ENCODE data around the gene TNS2. TPM values are rescaled to one million over a fixed set of nuclear protein-coding genes. Genes with fewer than 3 reads are reported as not detected.
"Not testable (repeated sequence)": the region's sequence is repeated elsewhere in the genome, so short reads cannot be mapped to it uniquely, and the experiment has no call there.

Gene TNS2
- total RNA-seq, 6 experiments from 2014 or later: 50.5 to 139 (median 86.9) TPM

DNA sequence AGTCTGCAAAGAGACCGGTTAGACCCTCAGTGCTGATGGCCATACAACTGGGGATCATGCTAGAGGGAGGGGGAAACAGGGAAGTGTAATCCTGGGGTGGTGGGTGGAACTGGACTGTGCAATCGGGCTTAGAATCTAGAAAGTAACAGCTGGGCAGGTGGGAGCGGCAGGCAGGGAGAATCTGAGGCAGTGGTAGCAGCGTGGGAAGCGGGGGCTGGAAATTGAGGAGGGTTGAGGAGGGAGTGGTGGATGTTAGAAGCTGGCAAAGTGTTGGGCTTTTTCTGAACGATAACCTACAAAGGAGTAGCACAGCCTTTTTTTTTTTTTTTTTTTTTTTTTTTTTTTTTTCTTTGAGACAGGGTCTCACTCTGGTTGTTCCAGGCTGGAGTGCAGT is 44.5 kb downstream of the TNS2 start:
- no peaks in the 10 kb centered on the region for H3K27me3 ChIP-seq

DNA sequence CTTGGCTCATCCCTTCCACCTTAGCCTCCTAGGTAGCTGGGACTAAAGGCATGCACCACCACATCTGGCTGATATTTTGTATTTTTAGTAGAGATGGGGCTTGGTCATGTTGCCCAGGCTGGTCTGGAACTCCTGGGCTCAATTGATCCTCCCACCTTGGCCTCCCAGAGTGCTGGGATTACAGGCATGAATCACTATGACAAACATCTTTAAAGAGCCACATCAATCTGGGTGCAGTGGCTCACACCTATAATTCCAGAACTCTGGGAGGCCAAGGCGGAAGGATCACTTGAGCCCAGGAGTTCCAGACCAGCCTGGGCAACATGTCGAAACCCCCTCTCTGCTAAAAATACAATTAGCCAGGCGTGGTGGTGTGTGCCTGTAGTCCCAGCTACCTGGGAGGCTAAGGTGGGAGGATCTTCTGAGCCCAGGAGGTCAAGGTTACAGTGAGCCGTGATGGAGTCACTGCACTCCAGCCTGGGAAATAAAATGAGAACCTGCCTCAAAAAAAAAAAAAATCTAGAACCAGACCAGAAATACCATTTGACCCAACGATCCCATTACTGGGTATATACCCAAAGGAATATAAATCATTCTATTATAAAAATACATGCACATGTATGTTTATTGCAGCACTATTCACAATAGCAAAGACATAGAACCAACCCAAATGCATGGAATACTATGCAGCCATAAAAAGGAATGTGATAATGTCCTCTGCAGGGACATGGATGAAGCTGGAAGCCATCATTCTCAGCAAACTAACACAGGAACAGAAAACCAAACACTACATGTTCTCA is 45.1 kb downstream of the TNS2 start:
- 85% methylated on average over 5 of the region's 5 CpGs for WGBS (ENCODE audit: insufficient coverage, low coverage, low lambda C conversion rate, missing lambda C conversion rate)
- not testable (repeated sequence) for H3K27me3 ChIP-seq, H3K36me3 ChIP-seq, ATAC-seq, H3K27ac ChIP-seq, H3K4me3 ChIP-seq, H3K9me3 ChIP-seq, DNase-seq
- intact Hi-C loops (cut with DNase I): loop anchor here in 1 of 2 donors (5.0 kb wide), 1 partner anchor 33 kb away; no protein-coding TSS in a partner anchor
- H3K4me1 ChIP-seq: peaks cover 0 to 15% (median 2%) of the 10 kb centered on the region in 4 donors

More for the DNA sequence above, 44.5 kb downstream of the TNS2 start:
- H3K4me1 ChIP-seq: peaks cover 0 to 15% (median 2%) of the 10 kb centered on the region in 4 donors
- no peak for DNase-seq
- no peaks in the 10 kb centered on the region for H3K36me3 ChIP-seq
- intact Hi-C loops (cut with DNase I): no loop called here
- 85% methylated on average over 5 of the region's 6 CpGs for WGBS (ENCODE audit: insufficient coverage, low coverage, low lambda C conversion rate, missing lambda C conversion rate)
- no peak for ATAC-seq
- TF ChIP-seq POLR2A (IDR thresholded peaks at IDR 0.05): no peak
- TF ChIP-seq, protein P1, sequence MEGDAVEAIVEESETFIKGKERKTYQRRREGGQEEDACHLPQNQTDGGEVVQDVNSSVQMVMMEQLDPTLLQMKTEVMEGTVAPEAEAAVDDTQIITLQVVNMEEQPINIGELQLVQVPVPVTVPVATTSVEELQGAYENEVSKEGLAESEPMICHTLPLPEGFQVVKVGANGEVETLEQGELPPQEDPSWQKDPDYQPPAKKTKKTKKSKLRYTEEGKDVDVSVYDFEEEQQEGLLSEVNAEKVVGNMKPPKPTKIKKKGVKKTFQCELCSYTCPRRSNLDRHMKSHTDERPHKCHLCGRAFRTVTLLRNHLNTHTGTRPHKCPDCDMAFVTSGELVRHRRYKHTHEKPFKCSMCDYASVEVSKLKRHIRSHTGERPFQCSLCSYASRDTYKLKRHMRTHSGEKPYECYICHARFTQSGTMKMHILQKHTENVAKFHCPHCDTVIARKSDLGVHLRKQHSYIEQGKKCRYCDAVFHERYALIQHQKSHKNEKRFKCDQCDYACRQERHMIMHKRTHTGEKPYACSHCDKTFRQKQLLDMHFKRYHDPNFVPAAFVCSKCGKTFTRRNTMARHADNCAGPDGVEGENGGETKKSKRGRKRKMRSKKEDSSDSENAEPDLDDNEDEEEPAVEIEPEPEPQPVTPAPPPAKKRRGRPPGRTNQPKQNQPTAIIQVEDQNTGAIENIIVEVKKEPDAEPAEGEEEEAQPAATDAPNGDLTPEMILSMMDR (IDR thresholded peaks at IDR 0.05): no peak
- H3K27ac ChIP-seq: peak overlapping the region in 1 of 3 donors; percentile 8
- no peak overlapping the region for H3K4me3 ChIP-seq
- H3K9me3 ChIP-seq: no peaks in the 10 kb centered on the region

DNA sequence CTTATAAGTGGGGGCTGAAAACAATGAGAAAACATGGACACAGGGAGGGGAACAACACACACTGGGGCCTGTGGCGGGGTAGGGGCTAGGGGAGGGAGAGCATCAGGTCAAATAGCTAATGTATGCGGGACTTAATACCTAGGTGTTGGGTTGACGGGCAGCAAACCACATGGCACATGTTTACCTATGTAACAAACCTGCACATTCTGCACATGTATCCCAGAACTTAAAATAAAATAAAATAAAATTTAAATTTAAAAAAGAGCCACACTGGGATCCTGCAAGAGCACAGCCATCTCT is 45.7 kb downstream of the TNS2 start:
- H3K4me3 ChIP-seq, H3K27ac ChIP-seq, H3K27me3 ChIP-seq, DNase-seq, H3K36me3 ChIP-seq, H3K9me3 ChIP-seq, ATAC-seq: not testable (repeated sequence)
- WGBS (ENCODE audit: insufficient coverage, low coverage, low lambda C conversion rate, missing lambda C conversion rate): 84% methylated on average over 3 of the region's 3 CpGs
- intact Hi-C loops (cut with DNase I): loop anchor here in 1 of 2 donors (5.0 kb wide), 1 partner anchor 33 kb away; no protein-coding TSS in a partner anchor
- peaks cover 0 to 15% (median 2%) of the 10 kb centered on the region in 4 donors for H3K4me1 ChIP-seq

DNA sequence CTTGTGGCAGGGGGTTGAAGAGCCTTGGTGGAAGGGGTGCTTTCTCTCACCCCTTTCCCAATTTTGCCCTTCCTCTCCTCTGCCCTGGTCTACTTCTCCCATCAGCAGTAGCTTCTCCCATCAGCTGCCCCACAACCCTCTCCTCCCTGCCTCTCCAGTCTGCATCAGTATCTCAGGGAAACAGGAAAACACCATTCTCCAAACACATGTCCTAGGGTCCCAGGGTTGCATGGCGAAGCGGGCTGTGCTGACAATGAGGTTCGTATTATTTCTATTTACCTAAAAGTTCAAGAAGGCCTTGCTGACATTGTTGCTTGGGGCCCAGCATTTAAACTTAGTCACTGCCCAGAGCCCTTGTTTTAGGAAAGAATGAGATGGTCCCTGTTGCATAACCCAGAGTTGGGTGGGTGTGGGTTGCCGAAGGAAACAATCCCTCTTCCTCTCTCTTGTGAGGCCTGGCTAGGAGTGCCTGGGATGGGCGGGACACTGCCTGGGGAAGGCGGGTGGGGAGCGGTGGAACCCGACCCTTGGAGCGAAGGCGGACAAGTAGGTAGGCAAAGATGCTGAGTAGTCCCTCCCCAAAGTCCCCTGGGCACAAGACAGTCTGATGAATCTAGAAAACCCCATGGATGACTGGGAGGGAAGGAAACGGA is 46.4 kb downstream of the TNS2 start:
- no peak overlapping the region for H3K4me3 ChIP-seq

DNA sequence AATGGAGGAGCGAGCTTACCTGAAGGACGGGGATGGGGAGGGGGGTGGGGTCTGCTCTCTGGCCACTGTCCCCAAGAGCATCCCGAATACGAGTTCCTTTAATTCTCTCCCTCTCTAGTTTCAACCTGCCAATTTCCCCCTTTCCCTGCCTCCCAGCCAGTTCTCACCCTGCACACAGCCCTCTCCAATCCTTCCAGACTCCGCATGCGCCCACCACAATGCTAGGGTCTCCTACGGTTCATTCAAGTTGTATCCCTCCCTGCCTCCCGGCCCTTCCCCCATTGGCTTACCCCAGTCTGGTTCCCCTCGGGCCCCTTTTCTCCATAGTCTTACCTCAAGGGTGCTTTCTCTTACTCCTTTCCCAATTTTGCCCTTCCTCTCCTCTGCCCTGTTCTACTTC is 46.9 kb downstream of the TNS2 start:
- peaks cover 0 to 16% (median 4%) of the 10 kb centered on the region in 4 donors for H3K4me1 ChIP-seq
- ATAC-seq (no peak), DNase-seq (no peak)
- H3K36me3 ChIP-seq: no peaks in the 10 kb centered on the region
- H3K27me3 ChIP-seq: no peaks in the 10 kb centered on the region
- peak overlapping the region in 2 of 3 donors; percentile 15 to 44 for H3K27ac ChIP-seq
- no peaks in the 10 kb centered on the region for H3K9me3 ChIP-seq
- WGBS (ENCODE audit: insufficient coverage, low coverage, low lambda C conversion rate, missing lambda C conversion rate): 49% methylated on average over 6 of the region's 9 CpGs
- no peak for TF ChIP-seq POLR2A (IDR thresholded peaks at IDR 0.05)
- TF ChIP-seq, protein P1 (IDR thresholded peaks at IDR 0.05): no peak
- intact Hi-C loops (cut with DNase I): loop anchor here in 1 of 2 donors (5.0 kb wide), 1 partner anchor 34 kb away; no protein-coding TSS in a partner anchor
- H3K4me3 ChIP-seq: peak overlapping the region; percentile 30 to 49 (median 43)

More for the DNA sequence above, 46.4 kb downstream of the TNS2 start:
- no peak for ATAC-seq
- TF ChIP-seq, protein P1 (IDR thresholded peaks at IDR 0.05): no peak
- intact Hi-C loops (cut with DNase I): loop anchor here in 1 of 2 donors (5.0 kb wide), 1 partner anchor 34 kb away; no protein-coding TSS in a partner anchor
- WGBS (ENCODE audit: insufficient coverage, low coverage, low lambda C conversion rate, missing lambda C conversion rate): 68% methylated on average over 10 of the region's 11 CpGs
- Histone ChIP-seq H3K4me1 (peaks cover 0 to 15% (median 2%) of the 10 kb centered on the region in 4 donors), H3K9me3 (no peaks in the 10 kb centered on the region), H3K27ac (peak overlapping the region in 1 of 3 donors; percentile 44), H3K27me3 (no peaks in the 10 kb centered on the region), H3K36me3 (no peaks in the 10 kb centered on the region)
- DNase-seq: no peak

Measured in right lobe of liver (tissue), 6 donors.